ENCODE measurements around the gene PPP6R2. TPM values are rescaled to one million over a fixed set of nuclear protein-coding genes. Genes with fewer than 3 reads are reported as not detected.
"Not testable (repeated sequence)": the region's sequence is repeated elsewhere in the genome, so short reads cannot be mapped to it uniquely, and the experiment has no call there.

The PPP6R2 gene
- total RNA-seq, 1 donor from 2014 or later, result 49.3 TPM

DNA sequence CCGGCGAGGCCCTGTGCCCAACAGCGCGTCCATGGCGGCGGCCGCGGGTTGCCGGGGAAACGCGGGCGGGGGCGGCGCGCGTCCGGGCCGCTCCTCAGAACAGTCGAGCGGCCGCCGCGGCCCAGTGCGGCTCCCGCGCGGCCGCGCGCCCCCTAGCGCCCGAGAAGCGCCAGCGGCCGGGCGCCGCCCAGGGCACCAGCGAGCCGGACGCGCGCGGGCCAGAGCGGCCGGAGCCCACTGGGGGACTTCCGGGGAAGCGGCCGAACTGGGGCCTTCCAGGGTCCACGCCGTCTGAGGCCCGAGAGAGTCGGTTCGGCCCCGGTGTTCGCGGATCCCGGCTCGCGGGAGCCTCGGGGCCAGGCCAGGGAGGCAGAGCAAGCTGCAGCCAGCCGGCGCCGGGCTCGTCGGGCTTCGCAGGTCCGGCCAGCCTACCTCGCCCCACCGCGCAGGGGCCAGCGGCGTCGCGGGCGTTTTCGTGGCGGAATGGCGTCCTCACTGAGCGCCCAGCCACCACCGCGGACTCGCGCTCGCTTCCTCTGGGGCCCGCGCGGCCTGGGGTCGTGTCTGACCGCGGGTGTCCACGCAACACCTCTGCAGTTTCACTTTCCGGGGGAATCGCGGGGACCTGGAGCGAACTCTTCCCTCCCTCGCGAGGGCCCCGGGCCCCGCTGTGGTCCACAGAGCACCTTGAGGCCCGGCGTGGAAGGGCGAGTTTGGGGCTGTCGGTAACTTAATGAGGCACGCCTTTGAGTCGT lies 16.0 kb upstream of the PPP6R2 start, which contains the start of gene DENND6B:
Gene DENND6B, minus strand, starts transcription at position 57 of the 755 bp plus-strand sequence. Its CDS starts 24 bp downstream, at position 33.
- TF ChIP-seq, protein P1, sequence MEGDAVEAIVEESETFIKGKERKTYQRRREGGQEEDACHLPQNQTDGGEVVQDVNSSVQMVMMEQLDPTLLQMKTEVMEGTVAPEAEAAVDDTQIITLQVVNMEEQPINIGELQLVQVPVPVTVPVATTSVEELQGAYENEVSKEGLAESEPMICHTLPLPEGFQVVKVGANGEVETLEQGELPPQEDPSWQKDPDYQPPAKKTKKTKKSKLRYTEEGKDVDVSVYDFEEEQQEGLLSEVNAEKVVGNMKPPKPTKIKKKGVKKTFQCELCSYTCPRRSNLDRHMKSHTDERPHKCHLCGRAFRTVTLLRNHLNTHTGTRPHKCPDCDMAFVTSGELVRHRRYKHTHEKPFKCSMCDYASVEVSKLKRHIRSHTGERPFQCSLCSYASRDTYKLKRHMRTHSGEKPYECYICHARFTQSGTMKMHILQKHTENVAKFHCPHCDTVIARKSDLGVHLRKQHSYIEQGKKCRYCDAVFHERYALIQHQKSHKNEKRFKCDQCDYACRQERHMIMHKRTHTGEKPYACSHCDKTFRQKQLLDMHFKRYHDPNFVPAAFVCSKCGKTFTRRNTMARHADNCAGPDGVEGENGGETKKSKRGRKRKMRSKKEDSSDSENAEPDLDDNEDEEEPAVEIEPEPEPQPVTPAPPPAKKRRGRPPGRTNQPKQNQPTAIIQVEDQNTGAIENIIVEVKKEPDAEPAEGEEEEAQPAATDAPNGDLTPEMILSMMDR (conservative IDR thresholded peaks at IDR 0.05; ENCODE audit: low read depth, low read length), result no peak
- peak within 1 kb of the TSS; percentile 79 for H3K4me3 ChIP-seq (ENCODE audit: low read depth, low read length)
- no peak for DNase-seq (ENCODE audit: low read depth)

GRCh38 chr22:50327711-50328019 lies 15.5 kb upstream of the PPP6R2 start:
- H3K4me3 ChIP-seq (ENCODE audit: low read depth, low read length), result peak overlapping the region; percentile 79
- TF ChIP-seq, protein P1 (conservative IDR thresholded peaks at IDR 0.05; ENCODE audit: low read depth, low read length), result no peak
- no peak for DNase-seq (ENCODE audit: low read depth)

DNA sequence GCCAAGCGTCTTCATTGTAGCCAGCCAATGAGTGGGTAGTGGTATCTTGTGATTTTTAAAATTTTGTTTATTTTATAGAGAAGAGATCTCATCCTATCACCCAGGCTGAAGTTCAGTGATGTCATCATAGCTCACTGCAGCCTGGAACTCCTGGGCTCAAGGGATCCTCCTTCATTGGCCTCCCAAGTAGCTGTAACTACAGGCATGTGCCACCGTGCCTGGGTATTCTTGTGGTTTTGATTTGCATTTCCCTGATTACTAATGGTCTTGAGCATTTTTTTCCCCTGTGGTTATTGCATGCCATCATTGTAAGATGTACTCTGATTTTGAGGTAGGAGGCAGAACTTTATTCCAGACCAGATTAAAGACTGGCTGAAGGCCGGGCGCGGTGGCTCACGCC lies 13.9 kb upstream of the PPP6R2 start:
- TF ChIP-seq, protein P1 (conservative IDR thresholded peaks at IDR 0.05; ENCODE audit: low read depth, low read length), result no peak
- H3K4me3 ChIP-seq (ENCODE audit: low read depth, low read length), result no peak overlapping the region
- peak; percentile 36 for DNase-seq (ENCODE audit: low read depth)

- not testable (repeated sequence) for DNase-seq (ENCODE audit: low read depth); H3K4me3 ChIP-seq (ENCODE audit: low read depth, low read length)
These were observed 8.7 kb upstream of the PPP6R2 start for GRCh38 chr22:50334433-50334832.

- DNase-seq (ENCODE audit: low read depth), result no peak
- TF ChIP-seq, protein P1 (conservative IDR thresholded peaks at IDR 0.05; ENCODE audit: low read depth, low read length), result no peak
- H3K4me3 ChIP-seq (ENCODE audit: low read depth, low read length), result no peak overlapping the region
These were observed 5.7 kb upstream of the PPP6R2 start for GRCh38 chr22:50337262-50338041.

- no peak overlapping the region for H3K4me3 ChIP-seq (ENCODE audit: low read depth, low read length)
- TF ChIP-seq, protein P1 (conservative IDR thresholded peaks at IDR 0.05; ENCODE audit: low read depth, low read length), result no peak
- no peak for DNase-seq (ENCODE audit: low read depth)
These were observed 5.0 kb upstream of the PPP6R2 start for GRCh38 chr22:50338042-50338573.

GRCh38 chr22:50338860-50339462 lies 4.2 kb upstream of the PPP6R2 start:
- no peak overlapping the region for H3K4me3 ChIP-seq (ENCODE audit: low read depth, low read length)
- DNase-seq (ENCODE audit: low read depth), result no peak
- TF ChIP-seq, protein P1 (conservative IDR thresholded peaks at IDR 0.05; ENCODE audit: low read depth, low read length), result no peak
